ENCODE data around the gene IDE. TPM values are rescaled to one million over a fixed set of nuclear protein-coding genes. Genes with fewer than 3 reads are reported as not detected.

IDE gene
- total RNA-seq, 1 experiment from 2014 or later: 66.4 TPM

- no peak for DNase-seq (ENCODE audit: unreplicated experiment)
- Mint-ChIP-seq H3K27me3 (ENCODE audit: insufficient read depth, unreplicated experiment) (no peaks in the 10 kb centered on the region), H3K4me3 (ENCODE audit: unreplicated experiment) (no peak overlapping the region), H3K27ac (ENCODE audit: low read depth, unreplicated experiment) (no peak overlapping the region), H3K9me3 (ENCODE audit: unreplicated experiment) (peaks cover 8% of the 10 kb centered on the region), H3K36me3 (ENCODE audit: insufficient read depth, unreplicated experiment) (peaks cover 74% of the 10 kb centered on the region), H3K4me1 (ENCODE audit: insufficient read depth, unreplicated experiment) (no peaks in the 10 kb centered on the region)
- POLR2A ChIA-PET: no interaction called here
- CTCF ChIA-PET: interaction anchor here (0.6 to 1.5 kb wide), 4 partner anchors 8 to 117 kb away, joined by 3 to 7 read pairs (median 3); no protein-coding TSS in a partner anchor
- intact Hi-C loops (cut with micrococcal nuclease): no loop called here
- no TSS peak for BruUV-seq (replicated peaks)
- TF ChIP-seq CTCF (IDR thresholded peaks at IDR 0.05; ENCODE audit: unreplicated experiment): no peak
Measured at GRCh38 chr10:92552310-92552709, 21.6 kb downstream of the IDE start.

GRCh38 chr10:92550924-92551323 is 23.0 kb downstream of the IDE start:
- no peak overlapping the region for H3K4me3 Mint-ChIP-seq (ENCODE audit: unreplicated experiment)
- H3K27ac Mint-ChIP-seq (ENCODE audit: low read depth, unreplicated experiment): no peak overlapping the region
- no peak for TF ChIP-seq CTCF (IDR thresholded peaks at IDR 0.05; ENCODE audit: unreplicated experiment)
- BruUV-seq (replicated peaks): no TSS peak
- ChIA-PET CTCF (interaction anchor here (1.5 kb wide), 1 partner anchor 14 kb away, joined by 7 read pairs; no protein-coding TSS in a partner anchor), POLR2A (interaction anchor here (0.7 to 0.9 kb wide), 2 partner anchors 22 to 86 kb away, joined by 3 to 4 read pairs; no protein-coding TSS in a partner anchor)
- no peaks in the 10 kb centered on the region for H3K27me3 Mint-ChIP-seq (ENCODE audit: insufficient read depth, unreplicated experiment)
- peaks cover 8% of the 10 kb centered on the region for H3K9me3 Mint-ChIP-seq (ENCODE audit: unreplicated experiment)
- intact Hi-C loops (cut with micrococcal nuclease): no loop called here
- H3K4me1 Mint-ChIP-seq (ENCODE audit: insufficient read depth, unreplicated experiment): no peaks in the 10 kb centered on the region
- peaks cover 73% of the 10 kb centered on the region for H3K36me3 Mint-ChIP-seq (ENCODE audit: insufficient read depth, unreplicated experiment)
- no peak for DNase-seq (ENCODE audit: unreplicated experiment)

GRCh38 chr10:92547676-92548075 is 26.2 kb downstream of the IDE start:
- no peak overlapping the region for H3K4me3 Mint-ChIP-seq (ENCODE audit: unreplicated experiment)
- no peaks in the 10 kb centered on the region for H3K27me3 Mint-ChIP-seq (ENCODE audit: insufficient read depth, unreplicated experiment)
- H3K4me1 Mint-ChIP-seq (ENCODE audit: insufficient read depth, unreplicated experiment): peaks cover 14% of the 10 kb centered on the region
- H3K9me3 Mint-ChIP-seq (ENCODE audit: unreplicated experiment): no peaks in the 10 kb centered on the region
- no peak overlapping the region for H3K27ac Mint-ChIP-seq (ENCODE audit: low read depth, unreplicated experiment)
- ChIA-PET POLR2A (no interaction called here), CTCF (no interaction called here)
- TF ChIP-seq CTCF (IDR thresholded peaks at IDR 0.05; ENCODE audit: unreplicated experiment): no peak
- DNase-seq (ENCODE audit: unreplicated experiment): no peak
- intact Hi-C loops (cut with micrococcal nuclease): no loop called here
- H3K36me3 Mint-ChIP-seq (ENCODE audit: insufficient read depth, unreplicated experiment): peaks cover 46% of the 10 kb centered on the region
- no TSS peak for BruUV-seq (replicated peaks)

GRCh38 chr10:92545556-92545955 is 28.3 kb downstream of the IDE start:
- ChIA-PET POLR2A (interaction anchor here (0.9 to 4.6 kb wide), 5 partner anchors 9 to 29 kb away, joined by 3 to 31 read pairs (median 3); partner anchors contain the start of gene IDE), CTCF (interaction anchor here (0.9 to 2.5 kb wide), 3 partner anchors 12 to 28 kb away, joined by 4 to 7 read pairs (median 5); no protein-coding TSS in a partner anchor)
- H3K27ac Mint-ChIP-seq (ENCODE audit: low read depth, unreplicated experiment): no peak overlapping the region
- BruUV-seq (replicated peaks): no TSS peak
- peaks cover 14% of the 10 kb centered on the region for H3K4me1 Mint-ChIP-seq (ENCODE audit: insufficient read depth, unreplicated experiment)
- no peaks in the 10 kb centered on the region for H3K9me3 Mint-ChIP-seq (ENCODE audit: unreplicated experiment)
- intact Hi-C loops (cut with micrococcal nuclease): no loop called here
- peaks cover 28% of the 10 kb centered on the region for H3K36me3 Mint-ChIP-seq (ENCODE audit: insufficient read depth, unreplicated experiment)
- TF ChIP-seq CTCF (IDR thresholded peaks at IDR 0.05; ENCODE audit: unreplicated experiment): no peak
- H3K27me3 Mint-ChIP-seq (ENCODE audit: insufficient read depth, unreplicated experiment): no peaks in the 10 kb centered on the region
- DNase-seq (ENCODE audit: unreplicated experiment): no peak
- no peak overlapping the region for H3K4me3 Mint-ChIP-seq (ENCODE audit: unreplicated experiment)

Measured in MCF 10A (cell line).